RWPE2 (cell line): ENCODE measurements around the gene SERTAD1.
A peak's percentile ranks its signal among the peaks of the same experiment; 100 is the strongest.

Source experiments
- ATAC-seq: fragments of 200-7000 bp; cut with Tn5 transposase; 3 replicates; pipeline ENCODE4 v1.9.1; 2021; ENCODE audit warnings: low read depth
- DNase-seq: peaks from one replicate; pipeline ENCODE4 v3.0.0-alpha.2; 2020; ENCODE audit warnings: low spot score
- H3K27ac ChIP-seq: fragments of 450-650 bp; 2 replicates; pipeline ENCODE4 v1.5.1; 2017; ENCODE audit warnings: mild to moderate bottlenecking; ENCODE audit not compliant: poor library complexity, severe bottlenecking
- H3K27me3 ChIP-seq: fragments of 250-450 bp; sonication (Bioruptor Pico); 2 replicates; pipeline ENCODE4 v1.5.1; 2021; ENCODE audit warnings: mild to moderate bottlenecking, moderate library complexity; ENCODE audit not compliant: insufficient read depth, poor library complexity, severe bottlenecking
- H3K36me3 ChIP-seq: fragments of 250-450 bp; sonication (Bioruptor Pico); 2 replicates; pipeline ENCODE4 v1.5.1; 2020; ENCODE audit warnings: low read depth, mild to moderate bottlenecking, moderate library complexity
- H3K4me1 ChIP-seq: fragments of 250-450 bp; sonication (Bioruptor Pico); 2 replicates; pipeline ENCODE4 v1.5.1; 2021; ENCODE audit warnings: mild to moderate bottlenecking, moderate library complexity; ENCODE audit not compliant: insufficient read depth, poor library complexity, severe bottlenecking
- H3K4me3 ChIP-seq: fragments of 250-450 bp; sonication (Bioruptor Pico); 2 replicates; pipeline ENCODE4 v1.5.1; 2021; ENCODE audit warnings: mild to moderate bottlenecking, moderate library complexity; ENCODE audit not compliant: severe bottlenecking
- H3K9me3 ChIP-seq: fragments of 250-450 bp; sonication (Bioruptor Pico); 2 replicates; pipeline ENCODE4 v1.5.1; 2021; ENCODE audit warnings: mild to moderate bottlenecking, moderate library complexity; ENCODE audit not compliant: severe bottlenecking
- CTCF ChIP-seq: fragments of 450-650 bp; IDR thresholded peaks from one replicate; pipeline ENCODE4 v1.5.1; 2017; ENCODE audit warnings: mild to moderate bottlenecking, moderate library complexity; ENCODE audit not compliant: poor library complexity, severe bottlenecking

Gene SERTAD1

GRCh38 chr19:40392894-40393517, 32.8 kb downstream of the SERTAD1 start:
- TF ChIP-seq CTCF, result peak; percentile 51
- H3K27ac ChIP-seq, result no peak overlapping the region
- H3K27me3 ChIP-seq, result no peaks in the 10 kb centered on the region
- ATAC-seq (peak; percentile 80), DNase-seq (no peak)
- peaks cover 8% of the 10 kb centered on the region for H3K4me1 ChIP-seq
- H3K36me3 ChIP-seq, result no peaks in the 10 kb centered on the region
- H3K9me3 ChIP-seq, result no peaks in the 10 kb centered on the region
- H3K4me3 ChIP-seq, result no peak overlapping the region

- ATAC-seq, result no peak
- no peaks in the 10 kb centered on the region for H3K27me3 ChIP-seq
- H3K36me3 ChIP-seq, result no peaks in the 10 kb centered on the region
Measured at GRCh38 chr19:40392123-40392522, 33.7 kb downstream of the SERTAD1 start.

GRCh38 chr19:40390084-40390742, 35.6 kb downstream of the SERTAD1 start, which contains the start of gene HIPK4:
HIPK4 (minus strand) TSS chr19:40390181; CDS start chr19:40389902, 279 bp downstream.
- no peak for TF ChIP-seq CTCF
- Histone ChIP-seq H3K27ac (no peak within 1 kb of the TSS), H3K36me3 (no peaks in the 10 kb centered on the region), H3K4me3 (no peak within 1 kb of the TSS), H3K4me1 (peaks cover 8% of the 10 kb centered on the region), H3K9me3 (no peaks in the 10 kb centered on the region), H3K27me3 (no peaks in the 10 kb centered on the region)
- DNase-seq (no peak), ATAC-seq (no peak)

More at GRCh38 chr19:40392123-40392522, 33.7 kb downstream of the SERTAD1 start:
- Histone ChIP-seq H3K9me3 (no peaks in the 10 kb centered on the region), H3K4me3 (no peak overlapping the region), H3K4me1 (peaks cover 8% of the 10 kb centered on the region), H3K27ac (no peak overlapping the region)
- no peak for DNase-seq
- no peak for TF ChIP-seq CTCF

- no peak overlapping the region for H3K27ac ChIP-seq
- H3K9me3 ChIP-seq, result no peaks in the 10 kb centered on the region
- DNase-seq, result no peak
- peaks cover 8% of the 10 kb centered on the region for H3K4me1 ChIP-seq
- H3K4me3 ChIP-seq, result no peak overlapping the region
- no peak for ATAC-seq
- H3K36me3 ChIP-seq, result no peaks in the 10 kb centered on the region
- no peak for TF ChIP-seq CTCF
- H3K27me3 ChIP-seq, result no peaks in the 10 kb centered on the region
Measured at GRCh38 chr19:40389404-40390083, 36.2 kb downstream of the SERTAD1 start.
